ACHN (cell line): ENCODE results near the gene SOCS3.
A peak's percentile ranks its signal among the peaks of the same experiment; 100 is the strongest.

Experiments
- DNase-seq: peaks from one replicate; pipeline ENCODE4 v3.0.0-alpha.2; 2015
- in situ Hi-C: cut with HindIII; loops from 2 replicates; pipeline ENCODE4 v1.10.0; 2017; ENCODE audit warnings: low sequenced_read_pairs, low pct_ligation_motif_present, low pct_unique_long_range_greater_than_20kb

The SOCS3 gene

DNA sequence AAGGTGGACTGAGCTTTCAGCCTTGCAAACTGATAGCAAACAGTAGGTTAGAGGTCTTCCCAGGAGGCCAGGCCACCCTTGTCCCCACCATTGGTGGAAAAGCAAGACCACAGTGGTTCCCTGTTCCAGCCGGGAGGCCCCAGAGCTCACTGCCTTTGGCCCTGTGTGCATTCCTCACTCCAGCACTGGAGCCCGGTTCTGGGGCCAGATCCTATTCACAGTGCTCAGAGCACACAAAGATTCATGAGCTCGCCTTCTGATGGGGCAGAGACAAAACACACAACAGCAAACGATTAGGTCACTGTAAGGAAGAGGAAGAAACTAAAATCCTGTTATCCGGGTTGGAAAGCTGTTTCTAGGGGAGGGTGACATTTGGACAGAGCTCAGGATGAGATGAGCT, 13.0 kb upstream of the SOCS3 start:
- in situ Hi-C loops: no loop called here
- DNase-seq: no peak

DNA sequence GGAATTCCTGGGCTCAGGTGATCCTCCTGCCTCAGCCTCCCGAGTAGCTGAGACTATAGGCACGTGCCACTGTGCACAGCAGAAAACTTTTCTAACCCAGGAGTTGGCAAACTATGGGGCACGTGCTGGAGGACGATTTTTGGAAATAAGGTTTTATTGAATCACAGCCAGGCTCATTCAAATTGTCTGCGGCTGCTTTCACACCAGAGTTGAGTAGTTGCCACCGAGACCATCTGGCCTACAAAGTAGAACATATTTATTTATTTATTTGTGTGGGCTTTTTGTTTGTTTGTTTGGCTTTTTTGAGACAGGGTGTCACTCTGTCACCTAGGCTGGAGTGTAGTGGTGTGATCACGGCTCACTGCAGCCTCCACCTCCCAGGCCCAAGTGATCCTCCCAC, 11.2 kb upstream of the SOCS3 start:
- DNase-seq: no peak
- in situ Hi-C loops: no loop called here

DNA sequence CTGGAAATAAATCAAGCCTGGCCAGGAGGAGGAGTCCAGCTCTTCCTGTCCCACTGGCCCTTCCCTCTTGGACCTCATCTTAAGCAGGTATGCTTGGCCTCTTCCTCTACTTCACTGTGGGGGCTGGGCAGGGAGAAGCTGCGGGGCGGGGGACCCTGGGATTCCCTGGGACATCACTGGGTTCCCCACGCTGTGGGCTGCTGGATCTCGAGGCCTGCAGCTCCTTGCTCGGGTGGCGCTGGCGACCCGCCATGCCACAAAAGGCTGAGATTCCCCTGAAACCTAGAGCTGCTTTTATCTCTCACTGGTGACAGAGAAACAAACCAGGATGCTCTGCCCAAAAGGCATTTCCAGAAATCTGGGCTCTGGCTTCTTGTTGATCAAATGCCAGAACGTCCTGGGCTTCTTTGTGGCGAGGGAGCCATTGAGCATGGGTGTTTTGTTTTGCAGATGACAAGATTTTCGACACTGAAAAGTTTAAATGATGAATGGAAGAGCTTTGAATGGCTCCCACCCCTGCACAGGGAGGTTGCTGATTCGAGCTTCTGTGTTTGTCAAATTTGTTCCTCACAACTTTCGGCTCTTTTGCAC, 10.0 kb upstream of the SOCS3 start:
- DNase-seq: no peak
- in situ Hi-C loops: no loop called here

DNA sequence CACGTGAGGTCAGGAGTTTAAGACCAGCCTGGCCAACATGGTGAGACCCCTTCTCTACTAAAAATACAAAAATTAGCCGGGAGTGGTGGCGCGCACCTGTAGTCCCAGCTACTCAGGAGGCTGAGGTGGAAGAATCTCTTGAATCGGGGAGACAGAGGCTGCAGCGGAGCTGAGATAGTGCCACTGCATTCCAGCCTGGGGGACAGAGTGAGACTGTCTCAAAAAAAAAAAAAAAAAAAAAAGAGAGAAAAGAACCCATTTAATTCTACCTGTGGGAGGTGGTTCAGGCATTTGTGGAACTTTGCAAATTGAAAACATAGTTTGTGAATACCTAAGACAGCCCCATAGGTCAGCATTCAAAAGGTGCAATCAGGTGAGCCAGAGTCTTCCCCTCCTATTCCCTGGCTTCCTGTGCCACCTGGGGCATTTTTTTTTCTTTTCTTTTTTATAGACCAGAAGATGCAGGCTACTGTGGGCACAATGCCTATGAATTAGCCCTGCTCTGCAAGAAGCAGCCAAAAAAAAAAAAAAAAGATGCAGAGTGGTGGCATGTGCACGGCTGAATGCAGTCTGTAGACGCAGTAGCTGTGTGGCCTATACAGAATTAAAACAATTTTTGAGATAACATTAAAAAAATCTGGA, 9.1 kb upstream of the SOCS3 start:
- DNase-seq: no peak
- in situ Hi-C loops: no loop called here

DNA sequence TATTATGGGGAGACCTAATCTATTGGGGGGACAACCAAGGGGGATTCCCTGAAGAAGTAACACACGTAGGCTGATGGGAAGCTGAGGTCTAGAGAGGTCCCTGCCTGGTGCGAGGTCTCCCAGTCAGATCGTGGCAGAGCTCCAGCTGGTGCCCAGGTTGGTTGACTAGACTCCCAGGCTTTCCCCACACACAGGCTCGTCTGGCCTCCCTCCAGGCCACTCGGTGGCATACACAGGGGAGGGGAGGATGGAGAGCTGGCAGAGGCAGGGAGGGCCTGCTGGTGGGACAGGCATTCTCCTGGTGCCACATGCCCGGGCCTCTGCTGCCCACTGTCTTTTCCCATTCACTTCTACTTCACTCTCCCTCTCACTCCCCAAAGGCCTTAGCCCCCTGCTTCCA, 8.5 kb upstream of the SOCS3 start:
- in situ Hi-C loops: no loop called here
- no peak for DNase-seq

DNA sequence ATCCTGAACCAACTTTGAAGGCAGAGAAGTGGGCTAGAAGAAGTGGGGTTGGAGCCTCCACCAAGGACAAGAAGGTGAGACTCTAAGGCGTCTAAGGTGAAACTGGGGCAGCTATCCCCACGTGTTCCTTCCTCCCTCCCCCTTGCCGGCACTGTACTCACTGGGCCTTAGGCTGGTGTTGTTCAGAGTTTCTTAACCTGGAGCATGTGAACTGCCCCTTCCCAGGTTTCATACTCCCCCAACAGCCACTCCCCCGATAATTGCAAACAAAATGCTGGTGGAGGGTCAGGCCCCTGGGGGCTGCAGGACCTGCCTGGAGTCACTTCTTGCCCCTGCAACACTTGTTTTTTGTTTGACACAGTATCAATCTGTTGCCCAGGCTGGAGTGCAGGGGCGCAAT, 7.3 kb upstream of the SOCS3 start:
- in situ Hi-C loops: no loop called here
- no peak for DNase-seq

DNA sequence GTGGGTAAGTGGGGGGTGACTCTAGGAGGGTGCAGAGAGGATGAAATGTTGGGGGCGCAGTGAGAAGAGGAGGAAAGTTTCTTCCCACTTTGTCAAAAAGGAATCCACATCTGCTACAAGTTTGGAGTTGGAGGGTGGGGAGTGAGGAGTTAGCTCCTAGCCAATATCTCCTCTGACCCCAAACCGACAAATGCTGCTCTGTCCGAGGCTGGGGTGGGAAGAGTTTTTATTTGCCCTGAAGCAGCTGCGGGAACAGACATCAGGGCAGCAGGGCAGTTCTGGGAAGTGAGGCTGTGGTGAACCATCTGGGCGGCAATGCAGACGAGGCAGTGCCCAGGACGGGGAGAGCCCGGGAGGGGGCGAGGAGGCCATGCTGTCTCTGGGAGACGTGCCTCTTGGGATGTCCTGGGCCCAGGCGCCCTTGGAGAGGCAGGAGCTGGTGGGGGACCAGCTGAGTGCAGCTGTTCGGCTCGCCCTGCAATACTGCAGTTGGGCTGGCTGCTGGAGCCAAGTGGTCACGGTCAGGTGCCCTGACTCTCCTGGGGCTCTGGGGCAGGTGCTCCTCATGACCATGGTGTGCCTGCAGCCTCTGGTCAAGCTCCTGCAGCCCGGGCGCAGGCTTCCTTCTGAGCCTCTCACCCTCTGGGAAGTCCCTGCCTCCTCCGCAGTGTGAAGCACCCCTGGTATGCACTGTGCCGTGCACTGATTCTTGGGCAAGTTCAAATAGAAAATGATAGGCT, 6.4 kb upstream of the SOCS3 start:
- in situ Hi-C loops: no loop called here
- no peak for DNase-seq

DNA sequence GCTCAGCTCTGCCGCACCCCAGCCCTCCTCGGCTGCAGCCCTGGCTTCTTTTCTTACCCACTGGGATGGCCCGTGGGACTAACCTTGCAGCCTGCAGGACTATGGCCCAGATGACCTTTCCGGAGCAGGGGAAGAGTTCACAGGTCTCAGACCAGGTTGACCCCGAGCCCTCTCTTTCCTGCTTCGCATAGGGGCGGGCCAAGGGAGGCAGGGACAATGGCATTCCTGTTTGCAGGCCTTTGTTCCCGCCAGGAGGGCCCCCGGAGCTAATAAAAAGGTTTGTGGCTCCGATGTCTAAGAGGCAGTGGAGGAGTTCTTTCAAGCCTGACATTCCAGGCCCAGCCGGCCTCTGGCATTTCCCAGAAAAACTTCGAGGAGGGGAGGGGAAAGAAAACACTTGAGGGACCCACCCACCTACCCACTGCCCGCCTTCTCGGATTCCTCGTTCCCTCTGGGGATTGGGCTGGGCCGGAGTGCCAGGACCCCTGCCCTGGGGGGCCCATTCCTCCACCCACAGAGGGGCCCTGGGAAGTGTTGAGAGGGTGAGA, 5.8 kb upstream of the SOCS3 start:
- no peak for DNase-seq
- in situ Hi-C loops: no loop called here

DNA sequence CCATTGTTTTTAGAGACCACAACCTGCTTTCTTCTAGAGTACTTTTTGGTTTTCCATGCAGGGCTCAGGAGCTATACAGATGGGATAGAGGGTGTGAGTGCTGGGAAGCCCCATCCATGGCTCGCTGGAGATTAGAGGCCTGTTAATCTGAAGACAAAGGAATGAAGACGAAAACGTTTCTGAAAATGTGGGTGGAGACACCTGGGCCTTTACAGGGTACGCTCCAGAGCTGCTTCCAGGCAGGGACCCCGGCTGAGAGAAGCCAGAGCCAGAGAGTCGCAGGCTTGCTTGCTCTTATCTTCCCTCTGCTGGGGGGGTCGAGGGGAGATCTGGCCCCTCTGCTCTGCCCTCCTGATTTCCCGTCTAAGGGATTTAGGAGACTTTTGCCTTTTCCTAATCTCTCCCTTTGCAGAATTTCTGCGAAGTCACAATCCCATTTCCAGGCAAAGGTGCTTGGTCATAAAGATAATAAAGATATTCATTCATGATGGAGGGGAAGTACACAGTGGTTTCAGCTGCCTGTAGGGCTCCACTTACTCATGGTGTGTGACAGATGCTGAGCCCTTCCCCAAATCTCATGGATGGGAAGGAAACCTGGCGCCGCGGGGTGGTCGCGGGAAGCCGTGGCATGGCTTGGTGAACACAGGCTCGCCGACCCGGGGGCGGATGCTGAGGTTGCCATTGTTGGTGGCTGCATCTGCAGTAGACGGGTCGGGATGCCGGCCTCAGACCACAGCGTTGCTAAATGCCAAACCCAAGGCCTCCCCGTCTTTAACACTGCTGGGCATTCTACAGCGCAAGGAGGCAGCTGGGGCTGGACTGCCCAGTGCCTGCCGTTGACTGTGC, 4.8 kb upstream of the SOCS3 start:
- in situ Hi-C loops: no loop called here
- no peak for DNase-seq

DNA sequence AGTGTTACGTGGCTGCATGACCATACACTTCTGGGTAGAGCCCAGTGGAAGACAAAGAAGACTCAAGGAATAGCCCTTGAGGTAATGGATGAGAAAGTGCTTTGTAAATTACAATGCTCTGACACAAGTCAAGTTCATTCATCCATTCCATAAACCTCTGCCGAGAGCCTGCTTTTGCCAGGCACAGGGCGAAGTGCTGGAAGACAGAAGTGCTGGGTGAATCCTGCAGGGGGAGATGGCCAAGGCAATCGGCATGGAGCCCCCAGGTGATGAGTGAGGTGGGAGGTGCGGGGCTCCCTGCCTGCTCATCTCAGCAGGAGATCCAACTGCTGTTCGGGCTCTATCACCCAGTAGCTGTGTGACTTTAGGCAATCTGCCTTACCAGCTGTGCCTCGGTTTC, 2.8 kb upstream of the SOCS3 start:
- DNase-seq: peak; percentile 47
- in situ Hi-C loops: no loop called here

DNA sequence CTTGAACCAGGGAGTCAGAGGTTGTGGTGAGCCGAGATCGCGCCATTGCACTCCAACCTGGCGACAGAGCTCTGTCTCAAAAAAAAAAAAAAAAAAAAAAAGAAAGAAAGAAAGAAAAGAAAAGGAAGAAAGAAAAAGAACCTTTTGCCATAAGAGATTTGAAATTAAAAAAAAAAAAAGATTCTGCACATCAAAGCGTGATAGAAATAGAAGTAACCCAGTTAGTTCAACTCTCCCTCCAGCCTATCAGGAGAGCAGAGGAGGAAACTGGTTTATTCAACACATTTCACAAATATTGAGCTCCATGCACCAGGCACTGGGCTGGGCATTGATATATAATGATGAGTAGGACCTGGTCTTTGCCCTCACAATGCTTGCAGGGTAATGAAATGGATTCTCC, 2.4 kb upstream of the SOCS3 start:
- in situ Hi-C loops: no loop called here

DNA sequence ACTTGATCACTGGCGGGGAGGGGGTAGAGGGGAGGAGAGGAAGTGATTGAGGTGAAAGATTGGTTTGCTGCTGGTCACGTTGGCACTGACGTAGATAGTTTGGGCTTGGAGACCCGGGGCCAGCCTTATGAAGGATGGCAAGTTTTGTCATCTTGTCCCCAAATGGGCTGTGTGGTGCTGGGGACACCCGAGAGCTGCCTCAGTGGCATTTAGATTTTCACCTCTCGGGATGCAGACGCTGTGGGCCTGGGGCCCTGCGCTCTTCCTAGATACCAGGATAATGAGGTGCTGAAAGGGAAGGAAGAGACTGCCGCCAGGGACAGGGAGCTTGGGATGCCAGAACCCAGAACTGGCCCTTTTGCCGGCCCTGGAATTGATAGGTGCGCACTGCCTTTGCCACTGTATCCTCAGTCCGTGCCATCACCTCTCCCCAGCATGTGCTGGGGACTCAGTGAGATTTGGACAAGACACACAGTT, 1.4 kb upstream of the SOCS3 start:
- DNase-seq: no peak
- in situ Hi-C loops: no loop called here

More for the DNA sequence above, 2.4 kb upstream of the SOCS3 start:
- DNase-seq: no peak

DNA sequence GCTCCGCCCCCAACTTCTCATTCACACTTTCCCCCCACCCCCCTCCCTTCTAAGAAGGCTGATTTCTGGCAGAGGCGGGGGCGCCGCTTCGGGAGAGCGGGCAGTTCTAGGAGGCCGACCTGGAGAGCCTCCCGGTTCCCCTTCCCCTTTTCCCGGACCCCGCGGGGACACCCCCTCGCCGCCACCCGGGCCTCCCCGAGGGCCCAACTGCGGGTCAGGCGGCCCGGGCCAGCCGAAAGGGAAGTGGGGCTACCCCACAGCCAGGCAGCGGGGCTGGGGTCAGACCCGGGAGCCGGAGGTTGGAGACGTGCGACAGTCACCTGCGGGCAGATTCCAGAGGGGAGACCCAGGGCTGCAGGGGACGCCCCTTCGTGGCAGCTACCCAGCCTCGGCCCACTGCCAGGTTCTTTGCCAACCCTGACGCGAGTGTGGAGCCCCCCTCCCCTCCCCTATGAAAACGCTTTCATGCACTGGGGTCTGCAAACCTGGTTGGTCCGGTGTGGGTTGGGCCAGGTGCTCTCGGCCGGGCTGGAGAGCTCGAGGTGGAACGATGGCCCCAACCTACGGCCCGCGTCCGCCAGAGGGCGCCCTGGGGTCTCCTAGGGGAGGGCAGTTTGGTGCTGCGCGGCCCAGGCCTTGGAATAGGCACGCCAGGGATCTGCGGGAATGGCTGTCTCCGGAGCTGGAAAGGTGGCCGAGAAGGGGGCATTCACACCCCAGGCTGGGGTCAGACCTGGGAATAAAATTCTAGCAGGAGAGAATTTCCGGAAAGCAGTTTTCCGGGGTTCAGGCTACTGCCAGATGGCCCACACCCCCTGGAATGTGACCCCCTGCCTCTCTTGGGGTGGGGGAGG, 721 bp upstream of the SOCS3 start:
- DNase-seq: peak; percentile 92
- in situ Hi-C loops: no loop called here

DNA sequence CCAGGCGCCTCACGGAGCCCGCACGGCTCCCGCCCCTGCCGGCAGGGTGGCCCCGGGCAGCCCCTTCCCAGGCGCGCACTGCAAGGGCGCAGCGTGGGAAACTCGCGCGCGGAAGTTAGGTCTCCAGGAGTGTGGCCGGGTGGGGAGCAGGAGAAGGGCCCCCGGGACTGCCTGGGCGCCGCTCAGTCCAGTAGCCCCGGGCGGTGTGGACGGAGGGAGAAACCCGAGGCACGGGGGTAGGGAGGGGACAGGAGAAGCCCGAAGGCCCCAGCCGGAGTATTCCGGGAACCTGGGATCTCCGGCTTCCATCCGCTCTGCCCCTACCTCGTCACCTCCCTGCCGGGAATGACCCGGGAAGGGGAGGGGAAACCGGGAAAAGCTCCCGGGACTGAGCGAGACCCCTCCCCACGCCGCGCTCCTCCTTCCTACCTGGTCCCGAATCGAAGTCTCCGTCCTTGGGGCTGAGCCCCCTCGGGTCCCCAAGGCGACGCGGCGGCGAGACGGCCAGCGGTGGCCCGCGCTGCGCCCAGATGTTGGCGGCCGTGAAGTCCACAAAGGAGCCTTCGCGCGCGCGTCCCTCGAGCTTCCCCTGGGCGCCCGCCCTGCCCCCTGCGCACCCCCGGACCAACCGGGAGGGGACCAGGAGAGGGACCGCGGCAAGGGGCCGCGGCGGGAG, 418 bp downstream of the SOCS3 start:
- DNase-seq: no peak
- in situ Hi-C loops: no loop called here

DNA sequence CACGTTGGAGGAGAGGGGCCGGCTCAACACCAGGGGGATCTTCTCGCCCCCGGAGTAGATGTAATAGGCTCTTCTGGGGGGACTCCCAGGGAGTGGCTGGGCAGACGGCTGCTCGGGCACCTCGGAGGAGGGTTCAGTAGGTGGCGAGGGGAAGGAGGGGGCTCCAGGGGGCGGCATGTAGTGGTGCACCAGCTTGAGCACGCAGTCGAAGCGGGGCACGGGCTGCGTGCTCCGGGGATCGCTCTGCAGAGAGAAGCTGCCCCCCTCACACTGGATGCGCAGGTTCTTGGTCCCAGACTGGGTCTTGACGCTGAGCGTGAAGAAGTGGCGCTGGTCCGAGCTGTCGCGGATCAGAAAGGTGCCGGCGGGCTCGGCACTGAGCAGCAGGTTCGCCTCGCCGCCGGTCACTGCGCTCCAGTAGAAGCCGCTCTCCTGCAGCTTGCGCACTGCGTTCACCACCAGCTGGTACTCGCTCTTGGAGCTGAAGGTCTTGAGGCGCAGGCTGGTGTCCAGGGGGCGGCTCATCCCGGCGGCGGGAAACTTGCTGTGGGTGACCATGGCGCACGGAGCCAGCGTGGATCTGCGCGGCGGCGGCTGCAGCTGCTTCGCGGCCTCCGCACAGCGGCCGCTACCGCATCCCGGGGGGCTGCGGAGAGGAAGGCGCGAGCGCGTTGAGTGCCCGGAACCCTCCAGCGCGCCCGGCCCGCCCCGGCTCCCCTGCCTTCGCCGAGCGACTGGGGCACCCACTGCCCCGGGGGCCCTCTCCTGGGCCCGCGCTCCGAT, 1.1 kb downstream of the SOCS3 start:
- DNase-seq: peak; percentile 56
- in situ Hi-C loops: no loop called here

DNA sequence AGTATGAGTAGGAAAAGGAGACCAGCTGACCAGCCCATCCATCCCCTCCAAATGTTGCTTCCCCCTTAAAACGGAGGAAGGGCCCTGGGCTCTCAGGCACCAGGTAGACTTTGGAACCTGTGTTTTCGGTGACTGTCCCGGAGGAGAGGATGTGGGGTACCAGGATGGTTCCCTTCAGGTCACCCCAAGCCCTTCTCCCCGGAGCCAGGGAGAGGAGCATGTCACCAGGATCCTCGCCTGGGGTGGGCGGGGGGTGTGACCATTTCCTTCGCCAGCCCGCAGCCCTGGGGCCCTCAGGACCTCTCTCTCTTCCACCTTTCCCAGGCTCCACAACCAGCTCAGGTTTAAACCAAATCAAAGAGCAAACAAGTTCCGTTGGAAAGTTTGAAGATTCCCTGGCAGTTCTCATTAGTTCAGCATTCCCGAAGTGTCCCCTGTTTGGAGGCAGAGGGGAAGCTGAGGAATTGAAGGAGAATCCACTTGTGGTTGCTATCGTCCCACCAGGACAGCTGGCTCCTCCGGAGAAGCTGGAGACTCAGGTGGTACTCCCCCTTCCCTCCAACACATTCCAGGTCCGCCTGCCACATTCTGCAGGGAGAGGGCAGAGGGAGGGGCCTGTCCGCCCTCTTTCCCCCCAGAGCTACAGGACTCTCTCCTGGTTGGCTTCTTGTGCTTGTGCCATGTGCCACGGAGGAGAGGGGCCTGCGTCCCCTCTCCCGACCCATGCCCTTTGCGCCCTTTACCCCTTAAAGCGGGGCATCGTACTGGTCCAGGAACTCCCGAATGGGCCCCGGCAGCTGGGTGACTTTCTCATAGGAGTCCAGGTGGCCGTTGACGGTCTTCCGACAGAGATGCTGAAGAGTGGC, 2.0 kb downstream of the SOCS3 start:
- in situ Hi-C loops: no loop called here

More for the DNA sequence above, 2.0 kb downstream of the SOCS3 start:
- no peak for DNase-seq
